ENCODE results near the gene DAPK2. TPM values are rescaled to one million over a fixed set of nuclear protein-coding genes. Genes with fewer than 3 reads are reported as not detected.

The DAPK2 gene
- total and polyA plus RNA-seq, 7 experiments from 2014 or later = 0.46 to 9.3 (median 4.2) TPM; not detected in 3

GRCh38 chr15:63948436-63948835, 97.8 kb downstream of the DAPK2 start:
- H3K4me3 Mint-ChIP-seq = no peak overlapping the region
- H3K27me3 ChIP-seq (ENCODE audit: control insufficient read depth in 2 of 2, insufficient read depth in 2 of 2, low read length in 2 of 2) = no peaks in the 10 kb centered on the region
- H3K4me1 Mint-ChIP-seq = peaks cover 7 to 18% (median 16%) of the 10 kb centered on the region in 7 donors
- DNase-seq = no peak
- no peaks in the 10 kb centered on the region for H3K9me3 ChIP-seq (ENCODE audit: control insufficient read depth in 2 of 3, low read length in 3 of 3)
- H3K27ac Mint-ChIP-seq = peak overlapping the region in 1 of 9 donors; percentile 34
- no peak overlapping the region for H3K4me3 ChIP-seq (ENCODE audit: low read length)
- peaks cover 0 to 6% of the 10 kb centered on the region in 2 donors for H3K4me1 ChIP-seq (ENCODE audit: control insufficient read depth in 2 of 2, insufficient read depth in 2 of 2, low read length in 2 of 2)
- H3K36me3 ChIP-seq (ENCODE audit: control insufficient read depth in 2 of 3, insufficient read depth in 3 of 3, low read length in 3 of 3) = no peaks in the 10 kb centered on the region
- peaks cover 0 to 15% (median 0%) of the 10 kb centered on the region in 5 donors for H3K36me3 Mint-ChIP-seq
- no peak for ATAC-seq
- peaks cover 0 to 4% (median 0%) of the 10 kb centered on the region in 5 donors for H3K27me3 Mint-ChIP-seq
- H3K9me3 Mint-ChIP-seq = peaks cover 0 to 2% (median 0%) of the 10 kb centered on the region in 11 donors
- CTCF ChIA-PET = interaction anchor here (0.6 to 0.9 kb wide), 2 partner anchors 61 to 338 kb away, joined by 4 to 5 read pairs; no protein-coding TSS in a partner anchor
- intact Hi-C loops (cut with micrococcal nuclease) = no loop called here
- H3K27ac ChIP-seq (ENCODE audit: low read depth, low read length) = no peak overlapping the region
- POLR2A ChIA-PET = no interaction called here

- peaks cover 8 to 22% (median 13%) of the 10 kb centered on the region in 7 donors for H3K4me1 Mint-ChIP-seq
- Histone ChIP-seq H3K36me3 (ENCODE audit: control insufficient read depth in 2 of 3, insufficient read depth in 3 of 3, low read length in 3 of 3) (no peaks in the 10 kb centered on the region), H3K4me1 (ENCODE audit: control insufficient read depth in 2 of 2, insufficient read depth in 2 of 2, low read length in 2 of 2) (peaks cover 0 to 6% of the 10 kb centered on the region in 2 donors), H3K27ac (ENCODE audit: low read depth, low read length) (no peak overlapping the region), H3K4me3 (ENCODE audit: low read length) (no peak overlapping the region), H3K27me3 (ENCODE audit: control insufficient read depth in 2 of 2, insufficient read depth in 2 of 2, low read length in 2 of 2) (no peaks in the 10 kb centered on the region), H3K9me3 (ENCODE audit: control insufficient read depth in 2 of 3, low read length in 3 of 3) (no peaks in the 10 kb centered on the region)
- H3K27ac Mint-ChIP-seq = no peak overlapping the region
- ChIA-PET CTCF (interaction anchor here (0.6 to 2.2 kb wide), 2 partner anchors 14 to 56 kb away, joined by 4 to 12 read pairs; no protein-coding TSS in a partner anchor), POLR2A (interaction anchor here (0.6 kb wide), 2 partner anchors 432 to 1126 kb away, joined by 4 to 6 read pairs; no protein-coding TSS in a partner anchor)
- no peak overlapping the region for H3K4me3 Mint-ChIP-seq
- H3K27me3 Mint-ChIP-seq = no peaks in the 10 kb centered on the region
- DNase-seq (no peak), ATAC-seq (no peak)
- H3K36me3 Mint-ChIP-seq = peaks cover 0 to 11% (median 0%) of the 10 kb centered on the region in 5 donors
- no peaks in the 10 kb centered on the region for H3K9me3 Mint-ChIP-seq
- intact Hi-C loops (cut with micrococcal nuclease) = no loop called here
Observed at GRCh38 chr15:63947228-63947627, 99.1 kb downstream of the DAPK2 start.

- no peak overlapping the region for H3K27ac ChIP-seq (ENCODE audit: low read depth, low read length)
- DNase-seq (no peak), ATAC-seq (no peak)
- H3K4me3 ChIP-seq (ENCODE audit: low read length) = no peak overlapping the region
- peaks cover 0 to 6% of the 10 kb centered on the region in 2 donors for H3K4me1 ChIP-seq (ENCODE audit: control insufficient read depth in 2 of 2, insufficient read depth in 2 of 2, low read length in 2 of 2)
- no peak overlapping the region for H3K4me3 Mint-ChIP-seq
- intact Hi-C loops (cut with micrococcal nuclease) = no loop called here
- H3K27ac Mint-ChIP-seq = no peak overlapping the region
- no peaks in the 10 kb centered on the region for H3K27me3 Mint-ChIP-seq
- peaks cover 5 to 26% (median 7%) of the 10 kb centered on the region in 7 donors for H3K4me1 Mint-ChIP-seq
- no peaks in the 10 kb centered on the region for H3K9me3 ChIP-seq (ENCODE audit: control insufficient read depth in 2 of 3, low read length in 3 of 3)
- no peaks in the 10 kb centered on the region for H3K27me3 ChIP-seq (ENCODE audit: control insufficient read depth in 2 of 2, insufficient read depth in 2 of 2, low read length in 2 of 2)
- H3K36me3 Mint-ChIP-seq = peaks cover 0 to 9% (median 0%) of the 10 kb centered on the region in 5 donors
- ChIA-PET CTCF (interaction anchor here (0.6 to 2.2 kb wide), 5 partner anchors 13 to 98 kb away, joined by 3 to 12 read pairs (median 5); no protein-coding TSS in a partner anchor), POLR2A (no interaction called here)
- no peaks in the 10 kb centered on the region for H3K9me3 Mint-ChIP-seq
- H3K36me3 ChIP-seq (ENCODE audit: control insufficient read depth in 2 of 3, insufficient read depth in 3 of 3, low read length in 3 of 3) = no peaks in the 10 kb centered on the region
Observed at GRCh38 chr15:63946524-63947065, 99.7 kb downstream of the DAPK2 start.

- Histone ChIP-seq H3K27me3 (ENCODE audit: control insufficient read depth in 2 of 2, insufficient read depth in 2 of 2, low read length in 2 of 2) (no peaks in the 10 kb centered on the region), H3K9me3 (ENCODE audit: control insufficient read depth in 2 of 3, low read length in 3 of 3) (no peaks in the 10 kb centered on the region), H3K4me3 (ENCODE audit: low read length) (no peak overlapping the region), H3K36me3 (ENCODE audit: control insufficient read depth in 2 of 3, insufficient read depth in 3 of 3, low read length in 3 of 3) (no peaks in the 10 kb centered on the region), H3K4me1 (ENCODE audit: control insufficient read depth in 2 of 2, insufficient read depth in 2 of 2, low read length in 2 of 2) (peaks cover 0 to 6% of the 10 kb centered on the region in 2 donors), H3K27ac (ENCODE audit: low read depth, low read length) (no peak overlapping the region)
- Mint-ChIP-seq H3K4me3 (no peak overlapping the region), H3K27me3 (no peaks in the 10 kb centered on the region), H3K4me1 (peaks cover 4 to 33% (median 6%) of the 10 kb centered on the region in 7 donors), H3K36me3 (peaks cover 0 to 4% (median 0%) of the 10 kb centered on the region in 5 donors), H3K9me3 (no peaks in the 10 kb centered on the region), H3K27ac (no peak overlapping the region)
- DNase-seq (no peak), ATAC-seq (no peak)
- intact Hi-C loops (cut with micrococcal nuclease) = loop anchor here (1.0 kb wide), 6 partner anchors 54 to 194 kb away; partner anchors contain the start of gene DAPK2 (in 2 of the 2)
- ChIA-PET CTCF (interaction anchor here (0.6 to 2.2 kb wide), 19 partner anchors 13 to 889 kb away, joined by 3 to 12 read pairs (median 4); partner anchors contain the start of gene DAPK2), POLR2A (interaction anchor here (0.9 kb wide), 1 partner anchor 194 kb away, joined by 3 read pairs; no protein-coding TSS in a partner anchor)
Observed at GRCh38 chr15:63945838-63946298, 100.4 kb downstream of the DAPK2 start.

- H3K9me3 ChIP-seq (ENCODE audit: control insufficient read depth in 2 of 3, low read length in 3 of 3) = no peaks in the 10 kb centered on the region
- H3K27ac ChIP-seq (ENCODE audit: low read depth, low read length) = no peak overlapping the region
- H3K27me3 ChIP-seq (ENCODE audit: control insufficient read depth in 2 of 2, insufficient read depth in 2 of 2, low read length in 2 of 2) = no peaks in the 10 kb centered on the region
- Mint-ChIP-seq H3K27ac (peak overlapping the region in 5 of 9 donors; percentile 5 to 75 (median 15)), H3K4me1 (peaks cover 1 to 33% (median 6%) of the 10 kb centered on the region in 7 donors), H3K9me3 (no peaks in the 10 kb centered on the region), H3K4me3 (no peak overlapping the region), H3K27me3 (no peaks in the 10 kb centered on the region), H3K36me3 (peaks cover 0 to 2% (median 0%) of the 10 kb centered on the region in 5 donors)
- peaks cover 0 to 6% of the 10 kb centered on the region in 2 donors for H3K4me1 ChIP-seq (ENCODE audit: control insufficient read depth in 2 of 2, insufficient read depth in 2 of 2, low read length in 2 of 2)
- H3K36me3 ChIP-seq (ENCODE audit: control insufficient read depth in 2 of 3, insufficient read depth in 3 of 3, low read length in 3 of 3) = no peaks in the 10 kb centered on the region
- H3K4me3 ChIP-seq (ENCODE audit: low read length) = no peak overlapping the region
- DNase-seq (peak; percentile 21 to 68 (median 48)), ATAC-seq (peak; percentile 94)
- intact Hi-C loops (cut with micrococcal nuclease) = loop anchor here (1.0 kb wide), 6 partner anchors 53 to 193 kb away; partner anchors contain the start of gene DAPK2 (in 2 of the 2)
- ChIA-PET POLR2A (interaction anchor here (0.9 kb wide), 1 partner anchor 193 kb away, joined by 3 read pairs; no protein-coding TSS in a partner anchor), CTCF (interaction anchor here (0.6 to 2.2 kb wide), 21 partner anchors 8 to 888 kb away, joined by 3 to 12 read pairs (median 4); partner anchors contain the start of gene DAPK2)
Observed at GRCh38 chr15:63945007-63945788, 101.1 kb downstream of the DAPK2 start.

- Mint-ChIP-seq H3K36me3 (peaks cover 0 to 4% (median 0%) of the 10 kb centered on the region in 5 donors), H3K27ac (peak overlapping the region in 2 of 9 donors; percentile 9 to 75), H3K9me3 (no peaks in the 10 kb centered on the region), H3K4me1 (peaks cover 7 to 39% (median 11%) of the 10 kb centered on the region in 7 donors), H3K4me3 (no peak overlapping the region), H3K27me3 (no peaks in the 10 kb centered on the region)
- Histone ChIP-seq H3K4me1 (ENCODE audit: control insufficient read depth in 2 of 2, insufficient read depth in 2 of 2, low read length in 2 of 2) (peaks cover 4 to 9% of the 10 kb centered on the region in 2 donors), H3K9me3 (ENCODE audit: control insufficient read depth in 2 of 3, low read length in 3 of 3) (no peaks in the 10 kb centered on the region), H3K36me3 (ENCODE audit: control insufficient read depth in 2 of 3, insufficient read depth in 3 of 3, low read length in 3 of 3) (no peaks in the 10 kb centered on the region), H3K4me3 (ENCODE audit: low read length) (no peak overlapping the region), H3K27ac (ENCODE audit: low read depth, low read length) (no peak overlapping the region), H3K27me3 (ENCODE audit: control insufficient read depth in 2 of 2, insufficient read depth in 2 of 2, low read length in 2 of 2) (no peaks in the 10 kb centered on the region)
- ATAC-seq (no peak), DNase-seq (no peak)
- CTCF ChIA-PET = interaction anchor here (0.8 to 1.9 kb wide), 8 partner anchors 8 to 192 kb away, joined by 3 to 7 read pairs (median 4); no protein-coding TSS in a partner anchor
- POLR2A ChIA-PET = no interaction called here
- intact Hi-C loops (cut with micrococcal nuclease) = no loop called here
Observed at GRCh38 chr15:63944681-63944955, 101.7 kb downstream of the DAPK2 start.

Measured in naive thymus-derived CD4-positive, alpha-beta T cell (primary cell).